GM21526 (cell line): ENCODE data around the gene KIF16B.

Source experiments
- ATAC-seq: cut with Tn5 transposase; IDR thresholded peaks from one replicate; pipeline ENCODE4 v1.9.1; 2021; ENCODE audit warnings: moderate library complexity; ENCODE audit not compliant: unreplicated experiment, low FRiP score

KIF16B gene

GRCh38 chr20:16369441-16369840 lies 203.8 kb downstream of the KIF16B start:
- ATAC-seq, result no peak

GRCh38 chr20:16368645-16369292 lies 204.5 kb downstream of the KIF16B start:
- ATAC-seq, result no peak

GRCh38 chr20:16367948-16368560 lies 205.2 kb downstream of the KIF16B start:
- no peak for ATAC-seq

GRCh38 chr20:16366529-16366928 lies 206.7 kb downstream of the KIF16B start:
- no peak for ATAC-seq

GRCh38 chr20:16364320-16364687 lies 208.9 kb downstream of the KIF16B start:
- no peak for ATAC-seq

- no peak for ATAC-seq
Observed at GRCh38 chr20:16363506-16364319, 209.5 kb downstream of the KIF16B start.

- no peak for ATAC-seq
Observed at GRCh38 chr20:16362642-16363041, 210.6 kb downstream of the KIF16B start.

GRCh38 chr20:16360668-16361067 lies 212.6 kb downstream of the KIF16B start:
- ATAC-seq, result no peak

- ATAC-seq, result no peak
Observed at GRCh38 chr20:16353417-16353781, 219.8 kb downstream of the KIF16B start.

- ATAC-seq, result no peak
Observed at GRCh38 chr20:16352751-16353416, 220.4 kb downstream of the KIF16B start.

- no peak for ATAC-seq
Observed at GRCh38 chr20:16352321-16352720, 220.9 kb downstream of the KIF16B start.

GRCh38 chr20:16351415-16351814 lies 221.8 kb downstream of the KIF16B start:
- ATAC-seq, result no peak

- ATAC-seq, result no peak
Observed at GRCh38 chr20:16350465-16350864, 222.8 kb downstream of the KIF16B start.

GRCh38 chr20:16349523-16350260 lies 223.6 kb downstream of the KIF16B start:
- ATAC-seq, result no peak

- no peak for ATAC-seq
Observed at GRCh38 chr20:16346956-16347355, 226.3 kb downstream of the KIF16B start.

GRCh38 chr20:16337707-16338106 lies 235.5 kb downstream of the KIF16B start:
- no peak for ATAC-seq

GRCh38 chr20:16327606-16328005 lies 245.6 kb downstream of the KIF16B start:
- no peak for ATAC-seq

GRCh38 chr20:16321291-16321690 lies 252.0 kb downstream of the KIF16B start:
- no peak for ATAC-seq

- no peak for ATAC-seq
Observed at GRCh38 chr20:16317445-16318362, 255.5 kb downstream of the KIF16B start.
